Muscle layer of duodenum (tissue), 2 donors: ENCODE measurements around the gene MMP21.

Source experiments
- H3K27ac ChIP-seq: one replicate; pipeline ENCODE4 v1.7.0; 2013; ENCODE audit warnings: mild to moderate bottlenecking, low read length
- H3K27me3 ChIP-seq: one replicate; pipeline ENCODE4 v1.7.0; 2013; ENCODE audit warnings: low read depth, mild to moderate bottlenecking, control low read depth, low read length
- H3K36me3 ChIP-seq, 2 donors: one replicate each; pipeline ENCODE4 v1.7.0; 2013; ENCODE audit warnings: low read length in 2 of 2, control low read depth in 1 of 2, mild to moderate bottlenecking in 1 of 2; ENCODE audit not compliant: insufficient read depth in 2 of 2, control insufficient read depth in 1 of 2
- H3K4me1 ChIP-seq, 2 donors: one replicate each; pipeline ENCODE4 v1.7.0; 2013; ENCODE audit warnings: low read length in 2 of 2, mild to moderate bottlenecking in 2 of 2, control low read depth in 1 of 2, moderate library complexity in 1 of 2; ENCODE audit not compliant: insufficient read depth in 2 of 2, control insufficient read depth in 1 of 2
- H3K4me3 ChIP-seq, 2 donors: one replicate each; pipeline ENCODE4 v1.7.0; 2013; ENCODE audit warnings: low read length in 2 of 2, low read depth in 1 of 2, mild to moderate bottlenecking in 1 of 2
- H3K9me3 ChIP-seq, 2 donors: one replicate each; pipeline ENCODE4 v1.7.0; 2013; ENCODE audit warnings: low read length in 2 of 2, control low read depth in 1 of 2, mild to moderate bottlenecking in 1 of 2; ENCODE audit not compliant: control insufficient read depth in 1 of 2
- donor health status: healthy.

Gene MMP21

DNA sequence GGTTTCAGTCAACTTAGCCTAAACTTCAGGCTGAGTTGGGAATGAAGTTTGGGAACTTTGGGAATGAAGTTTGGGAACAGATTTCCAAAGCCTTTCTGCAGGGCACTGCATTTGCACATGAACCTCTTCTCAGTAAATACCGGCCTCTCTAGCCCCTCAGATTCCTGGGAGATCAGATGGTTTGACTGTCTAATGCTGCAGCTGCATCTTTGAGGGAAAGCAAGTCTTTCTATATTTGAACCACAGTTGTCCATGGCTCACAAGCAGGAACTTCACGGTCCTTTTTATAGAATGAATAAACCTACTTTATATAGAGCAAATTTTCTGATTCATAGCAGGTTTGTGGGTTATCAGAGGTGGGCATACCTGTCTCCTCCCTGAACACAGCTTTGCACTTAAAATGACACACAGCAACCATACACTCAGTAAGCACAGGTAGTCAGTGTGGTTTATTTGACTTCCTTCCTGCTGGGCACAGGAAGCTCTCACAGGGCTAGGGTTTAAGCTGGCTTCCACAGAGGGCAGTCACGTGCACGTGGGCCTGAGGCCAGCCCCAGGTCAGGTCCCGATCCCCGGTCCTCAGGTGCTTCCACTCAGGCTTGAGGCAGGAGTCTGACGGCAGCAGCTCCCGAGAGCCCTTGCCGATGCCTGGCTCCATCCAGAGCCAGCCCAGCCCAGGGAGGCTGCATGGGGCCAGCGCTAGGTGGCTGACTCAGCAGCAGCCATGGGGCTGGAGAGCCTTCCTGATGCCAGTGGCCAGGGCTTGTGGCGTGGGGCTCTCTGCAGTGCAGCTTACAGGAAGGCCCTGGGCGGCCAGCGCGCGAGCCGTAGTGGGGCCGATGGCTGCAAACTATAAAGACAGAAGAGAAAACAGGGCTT is 12.8 kb upstream of the MMP21 start:
- Histone ChIP-seq H3K9me3 (no peaks in the 10 kb centered on the region), H3K4me3 (no peak overlapping the region), H3K27me3 (no peaks in the 10 kb centered on the region), H3K36me3 (peaks cover 18 to 41% of the 10 kb centered on the region in 2 donors), H3K4me1 (no peaks in the 10 kb centered on the region), H3K27ac (no peak overlapping the region)

DNA sequence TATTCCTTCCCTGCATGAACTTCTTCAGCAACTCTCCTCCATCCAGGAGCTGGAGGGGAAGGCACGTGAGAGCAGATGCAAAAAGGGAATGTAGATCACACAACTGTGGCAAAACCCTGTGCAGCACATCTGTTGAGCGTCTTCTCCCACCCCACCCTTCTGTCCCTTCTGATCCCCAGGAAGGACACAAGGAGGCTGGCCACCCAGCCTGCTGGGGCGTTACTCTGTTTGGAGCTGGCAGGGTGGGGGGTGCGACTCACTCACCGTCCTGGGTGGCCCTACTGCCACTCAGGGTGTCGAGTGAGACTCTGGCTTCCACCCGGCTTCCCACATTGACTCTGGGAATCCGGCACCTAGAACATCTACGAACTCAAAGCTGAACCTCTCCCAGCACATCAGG is 10.2 kb upstream of the MMP21 start:
- no peak overlapping the region for H3K27ac ChIP-seq
- H3K9me3 ChIP-seq: no peaks in the 10 kb centered on the region
- H3K4me3 ChIP-seq: no peak overlapping the region
- H3K36me3 ChIP-seq: peaks cover 5 to 22% of the 10 kb centered on the region in 2 donors
- no peaks in the 10 kb centered on the region for H3K27me3 ChIP-seq
- no peaks in the 10 kb centered on the region for H3K4me1 ChIP-seq

- Histone ChIP-seq H3K9me3 (no peaks in the 10 kb centered on the region), H3K27ac (no peak overlapping the region), H3K4me1 (no peaks in the 10 kb centered on the region), H3K36me3 (peaks cover 5 to 11% of the 10 kb centered on the region in 2 donors), H3K27me3 (no peaks in the 10 kb centered on the region), H3K4me3 (no peak overlapping the region)
Observed at GRCh38 chr10:125783957-125784356, 8.3 kb upstream of the MMP21 start.

DNA sequence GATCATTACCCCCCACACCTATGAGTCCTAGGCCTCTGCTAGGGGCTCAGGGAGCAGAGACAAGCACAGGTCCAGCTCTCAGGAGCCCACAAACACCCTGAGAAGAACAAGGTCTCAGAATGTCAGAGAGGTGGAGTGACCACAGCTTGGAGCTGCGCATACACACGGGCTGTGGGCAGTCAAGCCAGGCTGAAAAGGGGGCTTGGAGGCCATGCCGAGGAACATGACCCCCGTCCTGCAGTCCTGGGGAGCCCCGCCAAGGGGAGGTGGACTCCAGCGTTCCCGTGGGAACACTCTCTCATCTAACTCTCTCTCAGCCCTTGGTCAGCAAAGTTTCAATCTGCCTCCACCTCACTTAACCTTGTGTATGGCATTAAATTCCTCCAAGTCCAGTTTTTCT is 7.8 kb upstream of the MMP21 start:
- no peaks in the 10 kb centered on the region for H3K9me3 ChIP-seq
- H3K4me1 ChIP-seq: no peaks in the 10 kb centered on the region
- no peak overlapping the region for H3K4me3 ChIP-seq
- peaks cover 5 to 6% of the 10 kb centered on the region in 2 donors for H3K36me3 ChIP-seq
- H3K27ac ChIP-seq: no peak overlapping the region
- no peaks in the 10 kb centered on the region for H3K27me3 ChIP-seq

- Histone ChIP-seq H3K27ac (no peak overlapping the region), H3K9me3 (no peaks in the 10 kb centered on the region), H3K27me3 (no peaks in the 10 kb centered on the region), H3K4me3 (no peak overlapping the region), H3K36me3 (no peaks in the 10 kb centered on the region), H3K4me1 (no peaks in the 10 kb centered on the region)
Observed at GRCh38 chr10:125782616-125783015, 7.0 kb upstream of the MMP21 start.

DNA sequence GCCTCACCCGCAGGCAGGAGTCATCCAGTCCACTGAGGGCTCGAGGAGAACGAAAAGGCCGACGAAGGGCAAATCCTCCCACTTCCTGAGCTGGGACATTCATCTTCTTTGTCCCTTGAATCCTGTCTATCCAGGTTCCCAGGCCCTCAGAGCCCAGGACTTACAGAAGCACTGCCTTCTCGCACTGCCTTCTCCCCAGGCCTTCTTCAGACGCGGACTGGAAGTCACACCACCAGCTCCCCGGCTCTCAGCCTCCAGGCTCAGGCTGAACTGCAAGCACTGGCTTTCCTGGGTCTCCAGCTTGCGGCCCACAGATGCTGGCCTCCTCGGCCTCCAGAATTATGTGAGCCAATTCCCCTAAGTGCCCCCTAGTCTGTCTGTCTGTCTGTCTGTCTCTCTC is 6.4 kb upstream of the MMP21 start:
- Histone ChIP-seq H3K4me3 (no peak overlapping the region), H3K36me3 (no peaks in the 10 kb centered on the region), H3K4me1 (no peaks in the 10 kb centered on the region), H3K27me3 (no peaks in the 10 kb centered on the region), H3K27ac (no peak overlapping the region), H3K9me3 (no peaks in the 10 kb centered on the region)

GRCh38 chr10:125781374-125781773 is 5.8 kb upstream of the MMP21 start:
- Histone ChIP-seq H3K36me3 (no peaks in the 10 kb centered on the region), H3K9me3 (no peaks in the 10 kb centered on the region), H3K27ac (no peak overlapping the region), H3K4me3 (no peak overlapping the region), H3K4me1 (no peaks in the 10 kb centered on the region), H3K27me3 (no peaks in the 10 kb centered on the region)

GRCh38 chr10:125779403-125780327 is 4.0 kb upstream of the MMP21 start:
- Histone ChIP-seq H3K27me3 (no peaks in the 10 kb centered on the region), H3K4me1 (no peaks in the 10 kb centered on the region), H3K4me3 (no peak overlapping the region), H3K27ac (no peak overlapping the region), H3K36me3 (no peaks in the 10 kb centered on the region), H3K9me3 (no peaks in the 10 kb centered on the region)

- Histone ChIP-seq H3K4me3 (no peak overlapping the region), H3K9me3 (no peaks in the 10 kb centered on the region), H3K36me3 (no peaks in the 10 kb centered on the region), H3K27ac (no peak overlapping the region), H3K4me1 (no peaks in the 10 kb centered on the region), H3K27me3 (no peaks in the 10 kb centered on the region)
Observed at GRCh38 chr10:125778556-125778955, 2.9 kb upstream of the MMP21 start.

DNA sequence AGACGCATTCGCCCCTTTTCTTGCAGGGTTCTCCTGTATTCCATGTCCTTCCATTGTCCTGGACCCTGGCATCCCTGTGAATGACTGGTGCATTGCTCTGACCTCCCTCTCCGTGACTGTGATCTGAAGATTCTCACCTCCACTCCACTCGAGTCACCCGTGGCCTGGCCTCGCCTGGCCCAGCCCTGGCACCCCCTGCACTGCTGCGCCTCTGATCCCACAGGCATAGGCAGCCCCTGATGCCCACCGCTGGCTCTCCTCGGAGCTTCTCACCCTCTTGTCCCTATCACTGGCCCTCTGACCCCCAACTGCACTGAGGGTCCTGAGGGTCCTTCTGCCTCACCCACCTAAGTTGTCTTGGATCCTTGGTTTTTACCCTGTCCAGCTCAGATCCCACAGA is 2.2 kb upstream of the MMP21 start:
- Histone ChIP-seq H3K4me3 (no peak overlapping the region), H3K27ac (no peak overlapping the region), H3K9me3 (no peaks in the 10 kb centered on the region), H3K36me3 (no peaks in the 10 kb centered on the region), H3K27me3 (no peaks in the 10 kb centered on the region), H3K4me1 (no peaks in the 10 kb centered on the region)

DNA sequence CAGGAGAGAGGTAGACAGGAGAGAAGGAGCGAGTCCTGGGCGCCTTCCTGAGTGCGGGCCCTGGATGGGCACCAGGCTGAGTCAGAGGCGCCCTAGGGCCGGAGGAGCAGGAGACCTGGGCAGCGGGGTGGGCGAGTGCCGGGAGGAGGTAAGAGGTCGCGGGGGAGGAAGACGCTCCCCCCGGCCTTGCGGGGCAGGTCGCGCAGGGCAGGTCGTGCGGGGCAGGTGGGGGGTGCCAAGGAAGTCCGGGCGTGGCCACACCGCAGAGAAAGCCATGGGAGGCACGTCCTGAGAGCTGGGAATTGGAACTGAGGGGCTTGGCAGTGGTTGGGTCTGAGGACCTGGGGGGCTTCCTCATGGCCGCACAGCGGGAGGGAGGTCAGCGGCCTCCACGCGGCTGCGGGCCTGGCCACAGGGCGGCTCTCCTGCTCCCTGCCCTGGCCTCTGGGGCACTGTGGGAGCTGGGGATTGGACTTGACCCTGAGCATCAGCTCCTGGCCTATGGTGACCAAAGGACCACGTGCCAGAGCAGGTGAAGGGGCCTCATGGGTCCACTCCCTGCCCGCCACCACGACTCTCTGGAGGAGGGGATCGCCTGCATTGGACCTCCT is 935 bp downstream of the MMP21 start:
- Histone ChIP-seq H3K4me3 (no peak overlapping the region), H3K36me3 (no peaks in the 10 kb centered on the region), H3K27ac (no peak overlapping the region), H3K4me1 (no peaks in the 10 kb centered on the region), H3K27me3 (no peaks in the 10 kb centered on the region), H3K9me3 (no peaks in the 10 kb centered on the region)
